ENCODE results near the gene IGFLR1. TPM values are rescaled to one million over a fixed set of nuclear protein-coding genes. Genes with fewer than 3 reads are reported as not detected.
"Not testable (repeated sequence)": the region's sequence is repeated elsewhere in the genome, so short reads cannot be mapped to it uniquely, and the experiment has no call there.

Gene IGFLR1
- total RNA-seq, 1 donor from 2014 or later = 5.1 TPM

DNA sequence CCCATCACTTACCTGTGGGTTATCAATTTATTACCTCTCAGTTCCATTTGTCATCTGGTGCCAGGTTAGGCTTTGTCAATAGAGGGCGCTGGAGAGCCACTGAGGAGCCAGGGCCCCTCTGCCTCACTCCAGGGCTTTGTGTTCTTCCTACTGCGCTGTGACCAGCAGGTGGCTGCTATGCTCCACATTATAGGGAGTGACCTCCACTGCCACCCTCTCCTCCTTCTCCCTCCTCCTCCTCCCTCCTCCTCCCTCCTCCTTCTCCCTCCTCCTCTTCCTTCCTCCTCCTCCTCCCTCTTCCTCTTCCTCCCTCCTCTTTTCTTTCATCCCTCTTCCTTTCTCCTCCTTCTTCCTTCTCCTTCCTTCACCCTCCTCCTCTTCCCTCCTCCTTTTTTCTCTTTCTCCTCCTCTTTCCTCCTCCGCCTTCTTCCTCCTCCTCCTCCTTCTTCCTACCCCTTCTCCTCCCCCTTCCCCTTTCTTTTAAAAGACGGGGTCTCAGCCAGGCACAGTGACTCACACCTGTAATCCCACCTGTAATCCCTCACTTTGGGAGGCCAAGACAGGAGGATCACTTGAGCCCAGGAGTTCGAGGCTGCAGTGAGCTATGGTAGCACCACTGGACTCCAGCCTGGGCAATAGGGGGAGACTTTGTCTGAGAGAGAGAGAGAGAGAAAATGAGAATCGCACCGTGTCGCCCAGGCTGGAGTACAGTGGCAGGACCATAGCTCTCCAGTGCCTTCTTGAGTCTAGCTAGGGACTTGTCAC is 48.2 kb downstream of the IGFLR1 start:
- DNase-seq (ENCODE audit: missing footprints) = peak; percentile 89
- intact Hi-C loops (cut with DNase I) = loop anchor here (1.0 to 5.0 kb wide), 3 partner anchors 23 to 237 kb away; no protein-coding TSS in a partner anchor
- peak; percentile 99 for ATAC-seq

DNA sequence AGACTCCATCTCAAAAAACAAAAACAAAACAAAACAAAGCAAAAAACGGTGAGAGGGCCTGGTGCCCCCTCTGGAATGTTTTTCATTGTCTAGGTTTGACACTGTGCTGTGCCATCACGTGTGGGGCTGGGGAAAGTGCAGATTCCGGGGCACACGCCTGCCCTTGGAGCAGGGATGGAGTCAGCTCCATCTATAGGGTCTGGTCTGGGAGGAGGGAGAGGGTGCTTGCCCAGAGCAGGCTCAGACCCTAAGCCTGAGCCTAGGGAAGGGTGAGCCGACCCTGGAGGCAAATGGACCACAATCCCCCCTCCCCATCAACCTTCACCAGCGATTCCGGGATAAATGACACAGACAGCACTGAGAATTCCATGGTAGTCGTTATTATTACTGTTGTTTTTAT is 48.8 kb downstream of the IGFLR1 start:
- DNase-seq (ENCODE audit: missing footprints) = no peak
- intact Hi-C loops (cut with DNase I) = loop anchor here (1.0 to 5.0 kb wide), 2 partner anchors 24 to 129 kb away; no protein-coding TSS in a partner anchor
- peak; percentile 40 for ATAC-seq

DNA sequence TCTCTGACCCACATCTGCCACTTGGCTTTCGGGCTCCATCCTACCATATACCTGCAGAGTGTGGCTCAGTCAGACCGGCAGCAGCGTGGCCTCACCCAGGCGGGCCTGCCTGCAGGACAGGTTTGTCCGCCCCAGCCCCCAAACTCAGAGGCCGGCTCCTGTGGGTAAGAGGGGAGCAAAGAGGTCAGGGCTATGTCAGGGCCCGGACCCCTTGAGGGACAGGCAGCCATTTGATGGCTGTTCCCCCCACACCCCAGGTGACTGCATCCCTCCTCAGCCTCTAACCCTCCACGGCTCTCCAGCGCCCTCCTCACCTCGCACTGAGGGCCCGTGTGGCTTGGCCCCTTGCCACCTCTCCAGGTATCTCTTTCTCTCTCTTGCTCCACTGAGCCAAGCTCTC is 50.2 kb downstream of the IGFLR1 start:
- no peak for DNase-seq (ENCODE audit: missing footprints)
- intact Hi-C loops (cut with DNase I) = loop anchor here (5.0 kb wide), 1 partner anchor 130 kb away; no protein-coding TSS in a partner anchor
- ATAC-seq = no peak

DNA sequence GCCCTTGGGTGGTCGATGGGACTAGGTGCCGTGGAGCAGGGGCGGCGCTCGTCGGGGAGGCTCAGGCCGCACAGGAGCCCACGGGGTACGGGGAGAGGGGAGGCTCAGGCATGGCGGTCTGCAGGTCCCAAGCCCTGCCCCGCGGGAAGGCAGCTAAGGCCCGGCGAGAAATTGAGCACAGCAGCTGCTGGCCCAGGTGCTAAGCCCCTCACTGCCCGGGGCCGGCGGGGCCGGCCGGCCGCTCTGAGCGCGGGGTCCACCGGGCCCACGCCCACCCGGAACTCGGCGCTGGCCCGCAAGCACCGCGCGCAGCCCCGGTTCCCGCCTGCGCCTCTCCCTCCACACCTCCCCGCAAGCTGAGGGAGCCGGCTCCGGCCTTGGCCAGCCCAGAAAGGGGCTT is 51.1 kb downstream of the IGFLR1 start:
- not testable (repeated sequence) for DNase-seq (ENCODE audit: missing footprints); ATAC-seq
- intact Hi-C loops (cut with DNase I) = loop anchor here (5.0 kb wide), 1 partner anchor 131 kb away; no protein-coding TSS in a partner anchor

DNA sequence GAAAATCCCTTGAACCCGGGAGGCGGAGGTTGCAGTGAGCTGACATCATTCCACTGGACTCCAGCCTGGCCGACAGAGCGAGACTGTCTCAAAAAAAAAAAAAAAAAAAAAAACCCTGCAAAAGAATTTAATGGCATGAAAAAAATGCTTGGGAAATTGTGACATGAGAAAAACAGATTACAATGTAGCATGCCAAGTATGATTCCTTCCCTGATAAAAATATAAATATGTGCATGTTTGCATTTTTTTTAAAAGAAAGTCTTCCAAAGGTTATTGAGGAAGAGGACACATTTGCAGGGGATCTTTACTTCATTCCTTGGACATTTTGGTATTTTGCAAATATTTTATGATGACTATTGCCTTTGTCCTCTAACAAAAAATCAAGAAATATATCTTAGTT is 52.4 kb downstream of the IGFLR1 start:
- DNase-seq (ENCODE audit: missing footprints) (no peak), ATAC-seq (no peak)
- intact Hi-C loops (cut with DNase I) = loop anchor here (5.0 kb wide), 1 partner anchor 132 kb away; no protein-coding TSS in a partner anchor

Other genes with a start within 250 kb of the IGFLR1 start
- 3.4 TPM for gene DMKN, start 228.8 kb downstream of the IGFLR1 start, total RNA-seq
- not detected for gene SBSN, start 214.1 kb downstream of the IGFLR1 start, total RNA-seq
- gene GAPDHS, start 209.0 kb downstream of the IGFLR1 start, total RNA-seq = not detected
- gene TMEM147, start 196.8 kb downstream of the IGFLR1 start, total RNA-seq = 84.6 TPM
- gene ATP4A, start 178.8 kb downstream of the IGFLR1 start, total RNA-seq = not detected
- gene PMIS2, start 156.3 kb downstream of the IGFLR1 start, total RNA-seq = not detected
- 5.2 TPM for gene HAUS5, start 129.7 kb downstream of the IGFLR1 start, total RNA-seq
- gene RBM42, start 113.4 kb downstream of the IGFLR1 start, total RNA-seq = 51.5 TPM
- 0.68 TPM for gene ETV2, start 100.7 kb downstream of the IGFLR1 start, total RNA-seq
- gene COX6B1, start 94.1 kb downstream of the IGFLR1 start, total RNA-seq = 1,537 TPM
- not detected for gene UPK1A, start 75.9 kb downstream of the IGFLR1 start, total RNA-seq
- not detected for gene ZBTB32, start 37.9 kb downstream of the IGFLR1 start, total RNA-seq
- gene KMT2B, start 24.4 kb downstream of the IGFLR1 start, total RNA-seq = 12.7 TPM
- gene U2AF1L4, start 3.0 kb upstream of the IGFLR1 start, total RNA-seq = 19.5 TPM
- 44.7 TPM for gene PSENEN, start 3.2 kb upstream of the IGFLR1 start, total RNA-seq
- gene LIN37, start 6.1 kb upstream of the IGFLR1 start, total RNA-seq = 8.2 TPM
- gene HSPB6, start 14.6 kb upstream of the IGFLR1 start, total RNA-seq = 662 TPM
- 5.1 TPM for gene PROSER3, start 15.7 kb upstream of the IGFLR1 start, total RNA-seq
- gene ARHGAP33, start 33.1 kb upstream of the IGFLR1 start, total RNA-seq = 4.2 TPM
- gene PRODH2, start 70.4 kb upstream of the IGFLR1 start, total RNA-seq = not detected
- gene NPHS1, start 110.1 kb upstream of the IGFLR1 start, total RNA-seq = not detected
- gene KIRREL2, start 114.5 kb upstream of the IGFLR1 start, total RNA-seq = not detected
- 20.5 TPM for gene APLP1, start 126.1 kb upstream of the IGFLR1 start, total RNA-seq
- 2.1 TPM for gene NFKBID, start 158.1 kb upstream of the IGFLR1 start, total RNA-seq
- gene HCST, start 160.1 kb upstream of the IGFLR1 start, total RNA-seq = 6.3 TPM
- 34.5 TPM for gene TYROBP, start 165.8 kb upstream of the IGFLR1 start, total RNA-seq
- gene LRFN3, start 193.9 kb upstream of the IGFLR1 start, total RNA-seq = 8.4 TPM

All from Right ventricle myocardium inferior (tissue), 1 donor.